ENCODE data around the gene TPH2. TPM values are rescaled to one million over a fixed set of nuclear protein-coding genes. Genes with fewer than 3 reads are reported as not detected.
A peak's percentile ranks its signal among the peaks of the same experiment; 100 is the strongest.

Gene TPH2
- polyA plus RNA-seq, 3 donors: not detected

- H3K4me3 ChIP-seq (replicated peaks in 1 of 3; ENCODE audit: low read depth in 2 of 3, low read length in 3 of 3): no peak overlapping the region
- H4K20me1 ChIP-seq (ENCODE audit: insufficient read depth, low read length): no peaks in the 10 kb centered on the region
- H3K9me3 ChIP-seq (replicated peaks in 1 of 2; ENCODE audit: control insufficient read depth in 1 of 2, insufficient read depth in 1 of 2, low read length in 2 of 2): no peaks in the 10 kb centered on the region
- no peaks in the 10 kb centered on the region for H3K79me2 ChIP-seq (ENCODE audit: insufficient read depth, low read length)
- no peak overlapping the region for H2AFZ ChIP-seq (ENCODE audit: insufficient read depth, low read depth, low read length, poor library complexity, severe bottlenecking)
- Mint-ChIP-seq H3K4me1 (no peaks in the 10 kb centered on the region), H3K4me3 (no peak overlapping the region), H3K27me3 (ENCODE audit: low read depth in 3 of 3) (peaks cover 0 to 2% (median 0%) of the 10 kb centered on the region in 3 donors), H3K36me3 (no peaks in the 10 kb centered on the region), H3K9me3 (peaks cover 0 to 5% (median 2%) of the 10 kb centered on the region in 7 donors), H3K27ac (peak overlapping the region in 1 of 7 donors; percentile 2)
- H3K9ac ChIP-seq (ENCODE audit: insufficient read depth, low read length, poor library complexity, severe bottlenecking): no peak overlapping the region
- no peaks in the 10 kb centered on the region for H3K36me3 ChIP-seq (replicated peaks in 1 of 2; ENCODE audit: control insufficient read depth in 1 of 2, insufficient read depth in 2 of 2, low read length in 2 of 2)
- intact Hi-C loops (cut with micrococcal nuclease): no loop called here
- no peaks in the 10 kb centered on the region for H3K4me1 ChIP-seq (ENCODE audit: control insufficient read depth in 1 of 2, insufficient read depth in 2 of 2, low read length in 2 of 2)
- H3K27me3 ChIP-seq (ENCODE audit: control insufficient read depth in 2 of 2, insufficient read depth in 2 of 2, low read length in 2 of 2): no peaks in the 10 kb centered on the region
- H3K4me2 ChIP-seq (replicated peaks; ENCODE audit: extremely low read depth, low read length, poor library complexity, severe bottlenecking): no peak overlapping the region
- WGBS (ENCODE audit: insufficient coverage): no CpG with 5 or more reads among the region's 2 CpGs
- TF ChIP-seq CTCF (IDR thresholded peaks at IDR 0.05): no peak
- no peak overlapping the region for H3K27ac ChIP-seq (ENCODE audit: low read depth in 1 of 2, low read length in 2 of 2)
- no peak for DNase-seq
Observed at GRCh38 chr12:72054511-72054910, 115.9 kb downstream of the TPH2 start.

GRCh38 chr12:72057330-72057914 lies 118.8 kb downstream of the TPH2 start:
- H3K4me2 ChIP-seq (replicated peaks; ENCODE audit: extremely low read depth, low read length, poor library complexity, severe bottlenecking): no peak overlapping the region
- H3K27ac ChIP-seq (ENCODE audit: low read depth in 1 of 2, low read length in 2 of 2): no peak overlapping the region
- Mint-ChIP-seq H3K9me3 (peaks cover 0 to 7% (median 2%) of the 10 kb centered on the region in 7 donors), H3K27me3 (ENCODE audit: low read depth in 3 of 3) (peaks cover 0 to 2% (median 0%) of the 10 kb centered on the region in 3 donors), H3K36me3 (no peaks in the 10 kb centered on the region), H3K27ac (no peak overlapping the region), H3K4me1 (no peaks in the 10 kb centered on the region), H3K4me3 (no peak overlapping the region)
- H3K27me3 ChIP-seq (ENCODE audit: control insufficient read depth in 2 of 2, insufficient read depth in 2 of 2, low read length in 2 of 2): no peaks in the 10 kb centered on the region
- H3K4me3 ChIP-seq (replicated peaks in 1 of 3; ENCODE audit: low read depth in 2 of 3, low read length in 3 of 3): no peak overlapping the region
- no peaks in the 10 kb centered on the region for H3K9me3 ChIP-seq (replicated peaks in 1 of 2; ENCODE audit: control insufficient read depth in 1 of 2, insufficient read depth in 1 of 2, low read length in 2 of 2)
- H3K79me2 ChIP-seq (ENCODE audit: insufficient read depth, low read length): no peaks in the 10 kb centered on the region
- no peak overlapping the region for H3K9ac ChIP-seq (ENCODE audit: insufficient read depth, low read length, poor library complexity, severe bottlenecking)
- TF ChIP-seq CTCF (IDR thresholded peaks at IDR 0.05): no peak
- H2AFZ ChIP-seq (ENCODE audit: insufficient read depth, low read depth, low read length, poor library complexity, severe bottlenecking): no peak overlapping the region
- no peaks in the 10 kb centered on the region for H3K36me3 ChIP-seq (replicated peaks in 1 of 2; ENCODE audit: control insufficient read depth in 1 of 2, insufficient read depth in 2 of 2, low read length in 2 of 2)
- H3K4me1 ChIP-seq (ENCODE audit: control insufficient read depth in 1 of 2, insufficient read depth in 2 of 2, low read length in 2 of 2): no peaks in the 10 kb centered on the region
- no peaks in the 10 kb centered on the region for H4K20me1 ChIP-seq (ENCODE audit: insufficient read depth, low read length)
- 40% methylated on average over 1 of the region's 5 CpGs for WGBS (ENCODE audit: insufficient coverage)
- no peak for DNase-seq
- intact Hi-C loops (cut with micrococcal nuclease): no loop called here

Data from CD14-positive monocyte (primary cell).